Lung (tissue), 12 donors: Measurements from ENCODE around the gene PLCD3. TPM values are rescaled to one million over a fixed set of nuclear protein-coding genes. Genes with fewer than 3 reads are reported as not detected.

Source experiments
- ATAC-seq: fragments of 200-7000 bp; cut with Tn5 transposase; one replicate; pipeline ENCODE4 v1.9.1; 2020; ENCODE audit warnings: moderate number of reproducible peaks; ENCODE audit not compliant: insufficient read depth, low FRiP score
- DNase-seq, 3 donors: peaks; one replicate each; pipeline ENCODE4 v3.0.0-alpha.2; 2013 to 2017
- H3K27ac ChIP-seq, 2 donors: one replicate each; pipeline ENCODE4 v1.5.1; 2013; ENCODE audit warnings: mild to moderate bottlenecking in 2 of 2, moderate library complexity in 2 of 2, control low read depth in 1 of 2, inconsistent platforms in 1 of 2, low read depth in 1 of 2, low read length in 1 of 2
- H3K27me3 ChIP-seq, 3 donors: one replicate each; pipeline ENCODE4 v1.5.1; 2013; ENCODE audit warnings: low read length in 2 of 3; ENCODE audit not compliant: control insufficient read depth in 3 of 3, insufficient read depth in 3 of 3
- H3K36me3 ChIP-seq, 4 donors: one replicate each; pipeline ENCODE4 v1.5.1; 2013; ENCODE audit warnings: low read length in 4 of 4, mild to moderate bottlenecking in 1 of 4, moderate library complexity in 1 of 4; ENCODE audit not compliant: control insufficient read depth in 4 of 4, insufficient read depth in 4 of 4
- H3K4me1 ChIP-seq, 5 donors: one replicate each; pipeline ENCODE4 v1.5.1; 2013; ENCODE audit warnings: low read length in 5 of 5, mild to moderate bottlenecking in 2 of 5, moderate library complexity in 1 of 5; ENCODE audit not compliant: control insufficient read depth in 5 of 5, insufficient read depth in 5 of 5
- H3K4me3 ChIP-seq: one replicate; pipeline ENCODE4 v1.5.1; 2013; ENCODE audit warnings: mild to moderate bottlenecking, control low read depth, moderate library complexity
- H3K9ac ChIP-seq, 2 donors: one replicate each; pipeline ENCODE4 v1.5.1; 2013; ENCODE audit warnings: low read length in 2 of 2, control low read depth in 1 of 2; ENCODE audit not compliant: insufficient read depth in 1 of 2
- H3K9me3 ChIP-seq, 4 donors: one replicate each; pipeline ENCODE4 v1.5.1; 2013; ENCODE audit warnings: low read length in 3 of 4, mild to moderate bottlenecking in 1 of 4, moderate library complexity in 1 of 4; ENCODE audit not compliant: control insufficient read depth in 4 of 4, insufficient read depth in 3 of 4
- CTCF ChIP-seq: IDR thresholded peaks from 2 replicates; pipeline ENCODE4 v1.5.1; 2012; ENCODE audit warnings: mild to moderate bottlenecking; ENCODE audit errors: control extremely low read depth, extremely low read depth
- WGBS, 2 donors: extraction: QIAGEN DNeasy Blood & Tissue Kit; methylation state at CpG; one replicate each; pipeline ENCODE4 v1.1.7; 2013; 5-methylcytosine and 5-hydroxymethylcytosine counted together
- polyA plus RNA-seq, 2 donors: library from polyadenylated mRNA; stranded (reverse); fragments of 200-250 nt; gene quantifications; one replicate each; pipeline ENCODE4 v1.2.1, GENCODE V29; 2013
- total RNA-seq, 2 donors: library from RNA; depleted of rRNA in 1 of 2; stranded (reverse); fragments of >200 nt in 1 of 2; gene quantifications; one replicate each; pipeline ENCODE4 v1.2.1, GENCODE V29; 2014 to 2021
- donor health status: control.
- donor health status: control.
- donor health status: Bipolar disorder and iron deficiency.
- donor health status: healthy.
- donor health status: DM: yes; HTN: yes; CAD: no.

The PLCD3 gene
- total and polyA plus RNA-seq, 4 donors: 3.6 to 43.3 (median 18.9) TPM

- peaks cover 0 to 25% (median 9%) of the 10 kb centered on the region in 5 donors for H3K4me1 ChIP-seq
- H3K9ac ChIP-seq: no peak overlapping the region
- no peak for DNase-seq
Measured at GRCh38 chr17:45128989-45129388, 3.3 kb downstream of the PLCD3 start.

GRCh38 chr17:45128331-45128730 lies 4.0 kb downstream of the PLCD3 start:
- Histone ChIP-seq H3K4me3 (no peak overlapping the region), H3K27ac (peak overlapping the region; percentile 62 to 87), H3K9me3 (no peaks in the 10 kb centered on the region), H3K36me3 (no peaks in the 10 kb centered on the region), H3K4me1 (peaks cover 0 to 31% (median 9%) of the 10 kb centered on the region in 5 donors), H3K27me3 (no peaks in the 10 kb centered on the region), H3K9ac (no peak overlapping the region)
- TF ChIP-seq CTCF: no peak
- DNase-seq (no peak), ATAC-seq (no peak)
- 80 to 82% methylated on average over 5 of the region's 5 CpGs for WGBS, 2 donors

More at GRCh38 chr17:45128989-45129388, 3.3 kb downstream of the PLCD3 start:
- no peaks in the 10 kb centered on the region for H3K27me3 ChIP-seq
- H3K4me3 ChIP-seq: no peak overlapping the region
- no peak for ATAC-seq
- H3K36me3 ChIP-seq: no peaks in the 10 kb centered on the region
- H3K9me3 ChIP-seq: no peaks in the 10 kb centered on the region
- peak overlapping the region; percentile 62 to 87 for H3K27ac ChIP-seq
- no peak for TF ChIP-seq CTCF
- 98 to 100% methylated on average over 2 of the region's 2 CpGs for WGBS, 2 donors

GRCh38 chr17:45127548-45128300 lies 4.6 kb downstream of the PLCD3 start:
- TF ChIP-seq CTCF: no peak
- H3K27ac ChIP-seq: peak overlapping the region; percentile 62 to 87
- ATAC-seq (no peak), DNase-seq (peak in 2 of 3 donors; percentile 34 to 54)
- no peak overlapping the region for H3K4me3 ChIP-seq
- no peaks in the 10 kb centered on the region for H3K9me3 ChIP-seq
- H3K4me1 ChIP-seq: peaks cover 0 to 33% (median 9%) of the 10 kb centered on the region in 5 donors
- H3K36me3 ChIP-seq: no peaks in the 10 kb centered on the region
- 42 to 62% methylated on average over 20 of the region's 20 CpGs for WGBS, 2 donors
- no peak overlapping the region for H3K9ac ChIP-seq
- H3K27me3 ChIP-seq: no peaks in the 10 kb centered on the region
